SK-N-SH (cell line): ENCODE measurements around the gene D2HGDH. TPM values are rescaled to one million over a fixed set of nuclear protein-coding genes. Genes with fewer than 3 reads are reported as not detected.

ENCODE experiments used
- CTCF ChIA-PET: fragments of 300-600, 350-600 bp; formaldehyde crosslinking; extraction: SDS; loops from one replicate; lab custom pipeline; 2021; lab: Yijun Ruan, JAX
- POLR2A ChIA-PET: fragments of 350-600 bp; sonication (Branson Sonifier 250); formaldehyde crosslinking; extraction: SDS; loops from one replicate; lab custom pipeline; 2020; ENCODE audit warnings: antibody characterized with exemption, inconsistent platforms; lab: Yijun Ruan, JAX
- DNase-seq: peaks from one replicate; pipeline ENCODE4 v3.0.0; 2012
- H2AFZ ChIP-seq: fragments of 200-600 bp; sonication (generic); 2 replicates; pipeline ENCODE4 v1.8.1; 2016; ENCODE audit warnings: antibody characterized with exemption, mild to moderate bottlenecking, low read depth
- H3F3A ChIP-seq: fragments of 200-600 bp; sonication (generic); replicated peaks from 2 replicates; pipeline ENCODE3; 2016; ENCODE audit warnings: antibody characterized with exemption, mild to moderate bottlenecking; ENCODE audit not compliant: insufficient read depth
- H3K27ac ChIP-seq, 2 experiments: fragments of 200-500 bp in 1 of 2; fragments of 200-600 bp in 1 of 2; sonication (Bioruptor generic) in 1 of 2; sonication (generic), shearing (Covaris generic) in 1 of 2; 2 replicates each; pipeline versions ENCODE4 v1.5.1 to v1.6.1; 2014 to 2016; ENCODE audit warnings: low read depth in 2 of 2, inconsistent platforms in 1 of 2, low read length in 1 of 2, mild to moderate bottlenecking in 1 of 2, mixed read lengths in 1 of 2
- H3K27me3 ChIP-seq: fragments of 200-600 bp; sonication (generic), shearing (Covaris generic); 2 replicates; pipeline ENCODE4 v1.6.1; 2016; ENCODE audit warnings: mixed run types; ENCODE audit not compliant: insufficient read depth
- H3K36me3 ChIP-seq, 2 experiments: fragments of 200-500 bp in 1 of 2; fragments of 200-600 bp in 1 of 2; sonication (Bioruptor generic) in 1 of 2; sonication (generic) in 1 of 2; replicated peaks in 1 of 2; 2 replicates each; pipeline versions ENCODE3 to v1.5.1; 2014 to 2016; ENCODE audit warnings: low read length in 1 of 2, mild to moderate bottlenecking in 1 of 2; ENCODE audit not compliant: insufficient read depth in 2 of 2, control insufficient read depth in 1 of 2
- H3K4me1 ChIP-seq, 2 experiments: fragments of 200-500 bp in 1 of 2; fragments of 200-600 bp in 1 of 2; sonication (Bioruptor generic) in 1 of 2; sonication (generic), shearing (Covaris generic) in 1 of 2; 2 replicates each; pipeline versions ENCODE4 v1.5.1 to v1.6.1; 2014 to 2016; ENCODE audit warnings: low read depth in 1 of 2, low read length in 1 of 2, mixed run types in 1 of 2; ENCODE audit not compliant: insufficient read depth in 2 of 2, control insufficient read depth in 1 of 2
- H3K4me2 ChIP-seq: fragments of 200-600 bp; sonication (generic), shearing (Covaris generic); 2 replicates; pipeline ENCODE4 v1.6.1; 2017; ENCODE audit warnings: mixed run types
- H3K4me3 ChIP-seq, 2 experiments: fragments of 200-500 bp in 1 of 2; fragments of 200-600 bp in 1 of 2; sonication (Bioruptor generic) in 1 of 2; sonication (generic), shearing (Covaris generic) in 1 of 2; 2 replicates each; pipeline versions ENCODE4 v1.5.1 to v1.8.1; 2014 to 2016; ENCODE audit warnings: low read depth in 2 of 2, inconsistent platforms in 1 of 2, low read length in 1 of 2, mild to moderate bottlenecking in 1 of 2, mixed read lengths in 1 of 2, moderate library complexity in 1 of 2
- H3K79me2 ChIP-seq: fragments of 200-600 bp; sonication (generic); 2 replicates; pipeline ENCODE4 v1.8.1; 2017; ENCODE audit warnings: mild to moderate bottlenecking; ENCODE audit not compliant: insufficient read depth
- H3K9ac ChIP-seq: fragments of 200-600 bp; sonication (generic); 2 replicates; pipeline ENCODE4 v1.6.1; 2017; ENCODE audit warnings: mixed run types
- H3K9me2 ChIP-seq: fragments of 200-600 bp; sonication (generic); 2 replicates; pipeline ENCODE4 v1.6.1; 2017; ENCODE audit warnings: mixed run types
- H3K9me3 ChIP-seq: fragments of 200-600 bp; sonication (generic); 2 replicates; pipeline ENCODE4 v1.6.1; 2017; ENCODE audit warnings: mixed run types, mild to moderate bottlenecking, moderate library complexity
- H4K20me1 ChIP-seq: fragments of 200-600 bp; sonication (generic); 2 replicates; pipeline ENCODE4 v1.6.1; 2017; ENCODE audit warnings: mild to moderate bottlenecking, mixed run types; ENCODE audit not compliant: insufficient read depth
- CHD2 ChIP-seq: fragments of 150-350 bp; IDR thresholded peaks from 2 replicates; pipeline ENCODE4 v1.6.1; 2018; ENCODE audit warnings: low read length; ENCODE audit not compliant: partially characterized antibody
- EP300 ChIP-seq, 2 experiments: IDR thresholded peaks; 2 replicates each; pipeline versions ENCODE4 v1.4.0 to v1.6.1; 2012; ENCODE audit warnings: borderline replicate concordance in 1 of 2, low read depth in 1 of 2, low read length in 1 of 2
- EZH2phosphoT487 ChIP-seq: fragments of 200-600 bp; sonication (generic); IDR thresholded peaks from 2 replicates; pipeline ENCODE4 v1.6.1; 2017; ENCODE audit warnings: low read depth, mixed run types, mild to moderate bottlenecking, antibody characterized with exemption, moderate library complexity, borderline replicate concordance
- GABPA ChIP-seq: IDR thresholded peaks from 2 replicates; pipeline ENCODE4 v1.4.0; 2012; ENCODE audit warnings: low read depth, mild to moderate bottlenecking
- MEF2A ChIP-seq: IDR thresholded peaks from 2 replicates; pipeline ENCODE4 v1.4.0; 2012; ENCODE audit warnings: low read depth, borderline replicate concordance
- NFIC ChIP-seq: IDR thresholded peaks from 2 replicates; pipeline ENCODE4 v1.4.0; 2012; ENCODE audit warnings: borderline replicate concordance
- POLR2AphosphoS5 ChIP-seq: IDR thresholded peaks from 2 replicates; pipeline ENCODE4 v1.6.1; 2012; ENCODE audit warnings: low read depth, low read length
- REST ChIP-seq: IDR thresholded peaks from 2 replicates; pipeline ENCODE4 v1.6.1; 2012; ENCODE audit warnings: mild to moderate bottlenecking, low read depth, low read length, moderate library complexity
- RXRA ChIP-seq: IDR thresholded peaks from 2 replicates; pipeline ENCODE4 v1.4.0; 2012; ENCODE audit warnings: low read depth, mild to moderate bottlenecking, borderline replicate concordance
- TCF12 ChIP-seq: IDR thresholded peaks from 2 replicates; pipeline ENCODE4 v1.4.0; 2012
- USF1 ChIP-seq: IDR thresholded peaks from 2 replicates; pipeline ENCODE4 v1.4.0; 2012; ENCODE audit warnings: low read depth, borderline replicate concordance
- USF2 ChIP-seq: fragments of 150-350 bp; IDR thresholded peaks from 2 replicates; pipeline ENCODE4 v1.6.1; 2017; ENCODE audit warnings: antibody characterized with exemption, low read length, low read depth, borderline replicate concordance
- YY1 ChIP-seq: IDR thresholded peaks from 2 replicates; pipeline ENCODE4 v1.4.0; 2012; ENCODE audit warnings: low read depth, mild to moderate bottlenecking
- ZBTB33 ChIP-seq: IDR thresholded peaks from 2 replicates; pipeline ENCODE4 v1.4.0; 2012; ENCODE audit warnings: low read depth, borderline replicate concordance
- WGBS: methylation state at CpG from one replicate; pipeline ENCODE4 v1.1.6; 2017; ENCODE audit warnings: low lambda C conversion rate; 5-methylcytosine and 5-hydroxymethylcytosine counted together
- polyA plus RNA-seq, 3 experiments: library from polyadenylated mRNA; depleted of rRNA; stranded (reverse); fragments of >200 nt; gene quantifications; 2 replicates each; pipeline ENCODE4 v1.2.3, GENCODE V29; 2012
- TF ChIP-seq, protein P1 (sequence below): fragments of 150-350 bp; IDR thresholded peaks from 2 replicates; pipeline ENCODE4 v1.6.1; 2016; ENCODE audit warnings: mild to moderate bottlenecking, low read depth, low read length
- TF ChIP-seq, protein P2 (sequence below): fragments of 200-600 bp; sonication (generic); IDR thresholded peaks from 2 replicates; pipeline ENCODE4 v1.6.1; 2017; ENCODE audit warnings: antibody characterized with exemption, mild to moderate bottlenecking, moderate library complexity

The D2HGDH gene
- polyA plus RNA-seq, 1 of the 3 experiments (the other 2 are of a cell fraction), result 36.3 TPM

DNA sequence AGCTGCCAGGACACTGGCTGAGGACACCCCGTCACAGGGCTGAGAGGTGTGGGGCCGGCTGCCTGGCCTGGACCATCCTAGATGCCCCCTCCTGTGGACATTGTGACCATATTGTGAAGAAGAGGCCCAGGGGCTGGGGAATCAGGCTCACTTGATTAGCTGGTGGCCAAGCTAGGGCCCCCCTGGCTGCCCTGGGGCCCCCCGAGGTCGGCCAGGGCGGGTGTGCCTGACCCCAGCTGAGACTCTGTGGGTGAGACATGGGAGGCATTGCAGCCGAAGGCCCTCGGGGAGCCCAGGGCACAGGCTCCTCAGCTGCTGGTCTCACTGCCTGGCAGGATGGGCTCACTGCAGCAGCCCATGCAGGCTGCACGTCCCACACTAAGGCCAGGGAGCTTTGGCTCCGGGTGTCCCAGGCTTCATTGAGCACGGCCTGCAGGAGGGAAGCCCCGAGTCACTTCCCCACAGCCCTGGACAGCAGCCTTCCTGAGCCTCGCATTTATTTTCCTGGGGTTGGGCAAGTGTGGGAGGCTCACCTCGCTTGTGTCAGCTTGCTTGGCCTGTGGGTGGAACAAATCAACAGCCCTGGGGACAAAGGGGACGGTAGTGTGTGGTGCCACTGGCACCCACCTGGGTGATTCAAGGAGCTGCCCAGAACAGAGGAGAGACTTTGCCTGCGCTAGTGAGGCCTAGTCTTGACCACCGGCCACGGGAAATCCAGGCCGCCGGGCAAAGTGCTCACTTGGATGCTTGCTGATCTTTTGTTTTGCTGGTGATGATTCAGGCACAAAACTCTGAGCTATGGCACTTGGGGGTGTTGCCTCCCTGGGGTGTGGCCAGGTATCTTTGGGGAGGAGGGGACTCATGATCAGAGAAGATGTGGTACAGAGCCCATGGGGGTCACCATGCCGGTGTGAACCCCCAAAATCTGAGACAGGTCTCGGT is 43.5 kb downstream of the D2HGDH start (continued):
- TF ChIP-seq REST, result no peak
- TF ChIP-seq POLR2AphosphoS5, result no peak
- no peak for TF ChIP-seq TCF12
- TF ChIP-seq MEF2A, result no peak
- no peak for TF ChIP-seq YY1
- TF ChIP-seq NFIC, result no peak
- no peak for TF ChIP-seq EP300 (IDR thresholded peaks at IDR 0.05; ENCODE audit: borderline replicate concordance in 1 of 2, low read depth in 1 of 2, low read length in 1 of 2)

DNA sequence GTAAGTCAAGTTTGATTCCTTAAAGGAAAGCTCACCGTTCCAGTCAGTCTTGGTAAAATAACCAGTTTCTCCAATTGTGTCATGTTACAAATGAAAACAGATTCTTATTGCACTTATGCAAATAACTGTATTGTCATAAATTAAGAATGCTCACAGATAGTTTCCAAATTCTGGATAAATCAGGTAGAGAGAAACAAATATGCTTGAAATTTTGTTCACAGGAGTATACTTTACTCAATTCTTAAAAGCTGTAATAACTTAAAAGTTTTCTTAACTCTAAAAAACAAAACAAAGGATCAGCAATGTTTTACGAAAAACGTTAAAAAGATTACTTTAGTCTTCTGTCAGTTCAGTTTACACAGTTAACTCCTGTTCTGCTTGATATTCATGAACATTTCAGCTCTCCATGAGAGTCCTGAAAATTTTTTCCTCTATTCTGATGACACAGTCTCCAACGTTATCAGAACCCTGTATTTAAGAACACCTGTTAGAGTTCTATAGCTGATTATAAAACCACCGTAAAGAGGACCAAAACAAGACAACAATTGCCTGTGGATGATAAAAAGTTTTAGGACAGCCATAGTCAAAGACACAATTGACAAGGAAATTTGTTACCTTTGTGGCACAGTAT is 46.6 kb downstream of the D2HGDH start:
- Histone ChIP-seq H3K4me2 (no peak overlapping the region), H3K4me3 (no peak overlapping the region), H3K27me3 (no peaks in the 10 kb centered on the region), H4K20me1 (no peaks in the 10 kb centered on the region), H3K9ac (no peak overlapping the region), H3K36me3 (no peaks in the 10 kb centered on the region), H3K9me3 (0 out of 2 replicates have a peak, but pooled peaks cover 5% of the 10 kb centered on the region), H3K79me2 (no peaks in the 10 kb centered on the region), H3K9me2 (no peaks in the 10 kb centered on the region), H3F3A (no peaks in the 10 kb centered on the region), H3K27ac (no peak overlapping the region), H2AFZ (no peak overlapping the region), H3K4me1 (no peaks in the 10 kb centered on the region)
- ChIA-PET POLR2A (no interaction called here), CTCF (interaction anchor here (2.4 kb wide), 1 partner anchor 10 kb away, joined by 6 read pairs; no protein-coding TSS in a partner anchor)
- WGBS, result 41% methylated on average over 5 of the region's 5 CpGs
- no peak for DNase-seq
- TF ChIP-seq NFIC (no peak), EZH2phosphoT487 (no peak), ZBTB33 (no peak), RXRA (no peak), USF2 (no peak), TCF12 (no peak), POLR2AphosphoS5 (no peak), CHD2 (no peak), GABPA (no peak), USF1 (no peak)
- TF ChIP-seq, protein P1, sequence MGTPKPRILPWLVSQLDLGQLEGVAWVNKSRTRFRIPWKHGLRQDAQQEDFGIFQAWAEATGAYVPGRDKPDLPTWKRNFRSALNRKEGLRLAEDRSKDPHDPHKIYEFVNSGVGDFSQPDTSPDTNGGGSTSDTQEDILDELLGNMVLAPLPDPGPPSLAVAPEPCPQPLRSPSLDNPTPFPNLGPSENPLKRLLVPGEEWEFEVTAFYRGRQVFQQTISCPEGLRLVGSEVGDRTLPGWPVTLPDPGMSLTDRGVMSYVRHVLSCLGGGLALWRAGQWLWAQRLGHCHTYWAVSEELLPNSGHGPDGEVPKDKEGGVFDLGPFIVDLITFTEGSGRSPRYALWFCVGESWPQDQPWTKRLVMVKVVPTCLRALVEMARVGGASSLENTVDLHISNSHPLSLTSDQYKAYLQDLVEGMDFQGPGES, result no peak
- TF ChIP-seq, protein P2, sequence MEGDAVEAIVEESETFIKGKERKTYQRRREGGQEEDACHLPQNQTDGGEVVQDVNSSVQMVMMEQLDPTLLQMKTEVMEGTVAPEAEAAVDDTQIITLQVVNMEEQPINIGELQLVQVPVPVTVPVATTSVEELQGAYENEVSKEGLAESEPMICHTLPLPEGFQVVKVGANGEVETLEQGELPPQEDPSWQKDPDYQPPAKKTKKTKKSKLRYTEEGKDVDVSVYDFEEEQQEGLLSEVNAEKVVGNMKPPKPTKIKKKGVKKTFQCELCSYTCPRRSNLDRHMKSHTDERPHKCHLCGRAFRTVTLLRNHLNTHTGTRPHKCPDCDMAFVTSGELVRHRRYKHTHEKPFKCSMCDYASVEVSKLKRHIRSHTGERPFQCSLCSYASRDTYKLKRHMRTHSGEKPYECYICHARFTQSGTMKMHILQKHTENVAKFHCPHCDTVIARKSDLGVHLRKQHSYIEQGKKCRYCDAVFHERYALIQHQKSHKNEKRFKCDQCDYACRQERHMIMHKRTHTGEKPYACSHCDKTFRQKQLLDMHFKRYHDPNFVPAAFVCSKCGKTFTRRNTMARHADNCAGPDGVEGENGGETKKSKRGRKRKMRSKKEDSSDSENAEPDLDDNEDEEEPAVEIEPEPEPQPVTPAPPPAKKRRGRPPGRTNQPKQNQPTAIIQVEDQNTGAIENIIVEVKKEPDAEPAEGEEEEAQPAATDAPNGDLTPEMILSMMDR, result no peak
- TF ChIP-seq, all 33 proteins: peak for 0
